B cell (primary cell): ENCODE data around the gene TAF11L4.
"Not testable (repeated sequence)": the region's sequence is repeated elsewhere in the genome, so short reads cannot be mapped to it uniquely, and the experiment has no call there.

Experiments
- EZH2 ChIP-seq: IDR thresholded peaks from 2 replicates; pipeline ENCODE4 v1.6.1; 2012; ENCODE audit warnings: borderline replicate concordance, low read depth, mild to moderate bottlenecking, moderate library complexity, low read length; ENCODE audit not compliant: insufficient read depth, poor library complexity, severe bottlenecking
- TF ChIP-seq, protein P1 (sequence below): fragments of 200-600 bp; IDR thresholded peaks from one replicate; pipeline ENCODE4 v1.8.0; 2022; ENCODE audit warnings: antibody characterized with exemption, mild to moderate bottlenecking

DNA sequence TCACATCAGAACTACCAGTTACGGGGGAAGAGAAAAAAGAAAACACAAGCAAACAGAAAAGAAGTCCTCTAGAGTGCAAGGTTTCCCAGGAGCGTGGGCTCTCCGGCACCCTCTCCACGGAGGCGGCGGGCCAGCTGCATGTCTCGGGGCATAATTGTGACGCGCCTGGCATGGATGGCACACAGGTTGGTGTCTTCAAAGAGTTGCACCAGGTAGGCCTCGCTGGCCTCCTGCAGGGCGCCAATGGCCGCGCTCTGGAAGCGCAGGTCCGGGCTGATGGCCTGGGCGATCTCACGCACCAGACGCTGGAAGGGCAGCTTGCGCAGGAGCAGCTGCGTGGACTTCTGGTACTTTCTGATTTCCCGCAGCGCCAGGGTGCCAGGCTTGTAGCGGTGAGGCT lies 30.3 kb upstream of the TAF11L4 start:
- TF ChIP-seq, protein P1, sequence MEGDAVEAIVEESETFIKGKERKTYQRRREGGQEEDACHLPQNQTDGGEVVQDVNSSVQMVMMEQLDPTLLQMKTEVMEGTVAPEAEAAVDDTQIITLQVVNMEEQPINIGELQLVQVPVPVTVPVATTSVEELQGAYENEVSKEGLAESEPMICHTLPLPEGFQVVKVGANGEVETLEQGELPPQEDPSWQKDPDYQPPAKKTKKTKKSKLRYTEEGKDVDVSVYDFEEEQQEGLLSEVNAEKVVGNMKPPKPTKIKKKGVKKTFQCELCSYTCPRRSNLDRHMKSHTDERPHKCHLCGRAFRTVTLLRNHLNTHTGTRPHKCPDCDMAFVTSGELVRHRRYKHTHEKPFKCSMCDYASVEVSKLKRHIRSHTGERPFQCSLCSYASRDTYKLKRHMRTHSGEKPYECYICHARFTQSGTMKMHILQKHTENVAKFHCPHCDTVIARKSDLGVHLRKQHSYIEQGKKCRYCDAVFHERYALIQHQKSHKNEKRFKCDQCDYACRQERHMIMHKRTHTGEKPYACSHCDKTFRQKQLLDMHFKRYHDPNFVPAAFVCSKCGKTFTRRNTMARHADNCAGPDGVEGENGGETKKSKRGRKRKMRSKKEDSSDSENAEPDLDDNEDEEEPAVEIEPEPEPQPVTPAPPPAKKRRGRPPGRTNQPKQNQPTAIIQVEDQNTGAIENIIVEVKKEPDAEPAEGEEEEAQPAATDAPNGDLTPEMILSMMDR = not testable (repeated sequence)
- not testable (repeated sequence) for TF ChIP-seq EZH2
